Activated CD4-positive, alpha-beta T cell treated with anti-CD3 and anti-CD28 coated beads, Interleukin-2, amount 10 ng/mL, durations not matched to agents 24 days and 14 days (primary cell): Measurements from ENCODE around the gene RHBDL1. TPM values are rescaled to one million over a fixed set of nuclear protein-coding genes. Genes with fewer than 3 reads are reported as not detected.
A peak's percentile ranks its signal among the peaks of the same experiment; 100 is the strongest.

Experiments used
- DNase-seq: peaks from one replicate; pipeline ENCODE4 v3.0.0; 2022
- H3K27ac Mint-ChIP-seq: one replicate; pipeline ENCODE4 v1.8.0; 2022; ENCODE audit warnings: mild to moderate bottlenecking, mixed read lengths
- H3K27me3 Mint-ChIP-seq: one replicate; pipeline ENCODE4 v1.8.0; 2022; ENCODE audit warnings: mixed read lengths
- H3K36me3 Mint-ChIP-seq: one replicate; pipeline ENCODE4 v1.8.0; 2022; ENCODE audit warnings: low read depth, mild to moderate bottlenecking, mixed read lengths
- H3K4me1 Mint-ChIP-seq: one replicate; pipeline ENCODE4 v1.8.0; 2021; ENCODE audit warnings: mixed read lengths
- H3K4me3 Mint-ChIP-seq: one replicate; pipeline ENCODE4 v1.8.0; 2022; ENCODE audit warnings: mild to moderate bottlenecking, moderate library complexity, mixed read lengths
- H3K9me3 Mint-ChIP-seq: one replicate; pipeline ENCODE4 v1.8.0; 2021; ENCODE audit warnings: mixed read lengths
- intact Hi-C: fragments of 100-400 bp; cut with micrococcal nuclease; formaldehyde crosslinking; loops from one replicate; pipeline ENCODE4 v1.15.1; 2023
- total RNA-seq: library from RNA; stranded (reverse); gene quantifications from 2 replicates; pipeline ENCODE4 v1.2.3, GENCODE V29; 2022

RHBDL1 gene
- total RNA-seq, 1 donor from 2014 or later = 1.1 TPM

DNA sequence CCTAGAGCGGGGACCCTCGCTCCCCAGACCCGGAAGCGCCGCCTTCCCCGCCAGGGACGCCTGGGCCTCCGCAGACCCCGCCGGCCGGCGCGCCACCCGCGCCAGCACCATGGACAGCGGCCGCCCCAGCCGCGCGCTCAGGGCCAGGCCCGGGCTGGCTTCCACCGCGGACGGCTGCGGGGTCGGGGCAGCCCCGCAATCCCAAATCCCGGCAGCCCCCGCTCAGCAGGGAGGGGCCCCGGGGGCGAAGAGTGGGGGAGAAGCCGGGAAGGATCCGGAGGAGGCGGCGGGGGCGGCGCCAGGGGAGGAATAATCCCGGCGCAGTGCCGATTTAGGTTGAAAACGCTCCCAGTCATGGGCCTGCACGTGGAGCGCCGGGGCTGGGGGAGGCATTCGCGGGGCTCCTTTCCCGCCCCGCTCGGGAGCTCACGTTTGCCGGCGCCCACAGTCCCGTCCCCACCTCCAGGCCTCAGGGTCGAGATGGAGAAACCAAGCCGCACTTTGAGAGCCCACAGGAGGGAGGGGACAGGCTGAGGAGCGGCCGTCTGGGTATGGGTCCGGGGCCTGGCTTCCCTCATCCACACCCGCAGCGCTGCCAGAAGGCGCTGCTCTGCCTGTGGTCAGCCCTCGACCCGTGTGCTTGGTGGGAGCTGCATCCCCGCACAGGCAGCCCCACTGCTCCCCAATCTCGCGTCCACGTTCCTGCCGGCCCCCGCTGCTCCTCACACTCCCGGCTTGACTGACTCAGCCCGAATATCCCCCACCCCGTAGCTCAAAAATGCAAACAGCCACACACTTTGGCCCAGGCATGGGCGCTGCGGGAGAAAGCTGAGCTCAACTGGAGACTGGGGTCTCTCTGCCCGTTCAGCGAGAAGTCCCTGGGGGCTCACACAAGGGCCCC, 25.5 kb downstream of the RHBDL1 start:
- Mint-ChIP-seq H3K4me1 (peaks cover 4% of the 10 kb centered on the region), H3K27ac (no peak overlapping the region), H3K27me3 (peaks cover 28% of the 10 kb centered on the region), H3K4me3 (no peak overlapping the region), H3K36me3 (no peaks in the 10 kb centered on the region), H3K9me3 (no peaks in the 10 kb centered on the region)
- intact Hi-C loops = no loop called here
- peak; percentile 90 for DNase-seq

DNA sequence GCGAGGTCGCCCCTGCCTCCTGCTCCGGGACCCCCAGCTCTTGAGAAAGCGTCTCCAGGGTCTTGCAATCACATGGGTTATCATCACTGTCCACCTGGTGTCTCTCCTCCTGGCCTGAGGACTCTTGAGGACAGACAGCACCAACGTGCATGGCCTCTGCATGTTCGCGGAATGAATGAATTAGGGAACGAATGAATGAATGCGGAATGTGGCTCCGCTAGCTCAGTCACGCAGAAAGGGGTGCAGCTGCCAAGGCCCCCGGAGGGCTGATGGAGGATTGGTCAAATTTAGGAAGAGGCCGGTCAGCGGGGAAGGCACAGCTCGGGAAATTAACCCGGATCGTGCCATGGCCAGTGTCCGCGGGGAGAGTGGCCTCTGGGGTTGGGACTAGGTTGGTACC, 26.9 kb downstream of the RHBDL1 start:
- Mint-ChIP-seq H3K4me3 (no peak overlapping the region), H3K9me3 (no peaks in the 10 kb centered on the region), H3K4me1 (peaks cover 2% of the 10 kb centered on the region), H3K27ac (no peak overlapping the region), H3K27me3 (peaks cover 39% of the 10 kb centered on the region), H3K36me3 (no peaks in the 10 kb centered on the region)
- no peak for DNase-seq
- intact Hi-C loops = no loop called here

DNA sequence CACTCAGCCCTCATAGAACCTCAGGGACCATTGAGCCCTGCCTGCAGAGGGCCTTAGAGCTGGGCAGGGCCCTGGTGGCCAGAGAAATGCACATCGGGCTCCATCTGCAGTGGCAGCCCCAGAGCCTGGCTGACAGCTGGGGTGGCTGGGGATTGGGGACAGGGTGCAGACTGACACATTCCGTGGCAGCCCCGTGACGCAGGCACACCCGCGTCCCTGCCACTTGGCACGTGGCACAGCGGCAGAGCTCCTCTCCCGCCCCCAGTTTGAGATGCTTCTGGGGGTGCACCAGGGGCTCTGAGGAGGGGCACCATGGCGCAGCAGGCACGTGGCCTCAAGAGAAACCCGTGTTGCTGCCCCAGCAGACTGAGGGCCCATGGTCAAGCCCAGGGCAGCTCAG, 27.9 kb downstream of the RHBDL1 start:
- Mint-ChIP-seq H3K9me3 (no peaks in the 10 kb centered on the region), H3K27me3 (peaks cover 47% of the 10 kb centered on the region), H3K4me1 (peaks cover 2% of the 10 kb centered on the region), H3K36me3 (no peaks in the 10 kb centered on the region), H3K27ac (no peak overlapping the region), H3K4me3 (no peak overlapping the region)
- DNase-seq = no peak
- intact Hi-C loops = no loop called here

DNA sequence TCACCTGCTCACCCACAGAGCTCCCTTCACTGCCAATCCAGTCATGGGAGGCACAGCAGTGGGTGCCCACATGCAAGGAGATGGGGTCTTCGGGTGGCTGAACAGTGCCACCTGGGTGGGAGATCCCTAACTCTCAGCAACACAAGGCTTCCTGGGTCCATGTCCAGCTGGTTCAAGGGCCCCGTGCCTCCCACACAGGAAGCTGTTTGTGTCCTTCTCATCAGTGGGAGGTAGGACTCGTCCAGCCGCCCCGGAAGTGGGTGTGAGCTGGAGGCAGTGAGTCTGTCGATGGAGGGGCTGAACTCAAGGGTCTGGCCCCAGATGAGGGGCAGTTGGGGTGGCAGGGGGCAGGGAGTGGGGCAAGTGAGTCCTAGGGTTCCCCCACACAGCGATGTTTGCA, 28.6 kb downstream of the RHBDL1 start:
- no peaks in the 10 kb centered on the region for H3K9me3 Mint-ChIP-seq
- H3K4me3 Mint-ChIP-seq = no peak overlapping the region
- DNase-seq = no peak
- peaks cover 2% of the 10 kb centered on the region for H3K4me1 Mint-ChIP-seq
- intact Hi-C loops = no loop called here
- peaks cover 48% of the 10 kb centered on the region for H3K27me3 Mint-ChIP-seq
- no peak overlapping the region for H3K27ac Mint-ChIP-seq
- H3K36me3 Mint-ChIP-seq = no peaks in the 10 kb centered on the region

DNA sequence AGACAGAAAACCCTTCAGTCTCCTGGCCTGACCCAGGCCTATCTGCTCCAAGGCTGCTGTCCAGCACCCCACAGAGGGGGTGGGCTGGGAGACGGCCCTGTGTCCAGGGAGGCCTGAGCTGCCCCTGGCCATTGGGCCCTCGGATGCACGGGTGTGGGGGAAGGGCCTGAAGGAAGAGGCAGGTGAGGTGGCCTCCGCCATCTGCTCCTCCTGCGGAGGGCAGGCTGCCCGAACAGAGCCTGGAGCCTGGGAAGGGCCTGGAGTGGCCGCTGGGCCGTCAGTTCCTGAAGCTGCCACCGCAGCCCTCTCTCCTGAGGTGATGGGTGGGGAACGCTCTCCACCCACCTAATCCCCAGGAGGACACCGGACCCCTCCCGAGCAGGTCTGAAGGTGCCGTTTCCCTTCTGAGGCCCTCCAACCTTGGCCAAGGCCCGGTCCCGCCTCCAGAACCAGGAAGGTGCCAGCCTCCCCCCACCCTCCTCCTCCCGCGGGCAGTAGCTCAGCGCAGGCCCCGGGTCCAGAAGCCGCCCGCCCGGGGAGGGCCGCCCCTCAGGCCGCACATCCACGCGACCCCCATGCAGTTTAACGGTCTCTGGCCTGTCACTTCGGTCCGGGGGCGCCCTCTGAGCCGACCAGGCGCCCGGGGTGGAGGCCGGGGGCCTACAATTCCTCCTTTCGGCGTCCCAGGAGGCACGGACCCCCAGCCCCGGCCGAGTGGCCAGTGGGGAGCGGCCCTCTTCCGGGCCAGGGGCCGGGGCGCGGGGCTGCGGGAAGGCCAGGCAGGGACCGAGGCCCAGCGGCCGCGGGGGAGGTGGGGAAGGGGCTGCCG, 29.3 kb downstream of the RHBDL1 start:
- H3K4me3 Mint-ChIP-seq = no peak overlapping the region
- no peaks in the 10 kb centered on the region for H3K9me3 Mint-ChIP-seq
- no peak for DNase-seq
- no peaks in the 10 kb centered on the region for H3K4me1 Mint-ChIP-seq
- no peaks in the 10 kb centered on the region for H3K36me3 Mint-ChIP-seq
- peaks cover 47% of the 10 kb centered on the region for H3K27me3 Mint-ChIP-seq
- intact Hi-C loops = no loop called here
- H3K27ac Mint-ChIP-seq = no peak overlapping the region

DNA sequence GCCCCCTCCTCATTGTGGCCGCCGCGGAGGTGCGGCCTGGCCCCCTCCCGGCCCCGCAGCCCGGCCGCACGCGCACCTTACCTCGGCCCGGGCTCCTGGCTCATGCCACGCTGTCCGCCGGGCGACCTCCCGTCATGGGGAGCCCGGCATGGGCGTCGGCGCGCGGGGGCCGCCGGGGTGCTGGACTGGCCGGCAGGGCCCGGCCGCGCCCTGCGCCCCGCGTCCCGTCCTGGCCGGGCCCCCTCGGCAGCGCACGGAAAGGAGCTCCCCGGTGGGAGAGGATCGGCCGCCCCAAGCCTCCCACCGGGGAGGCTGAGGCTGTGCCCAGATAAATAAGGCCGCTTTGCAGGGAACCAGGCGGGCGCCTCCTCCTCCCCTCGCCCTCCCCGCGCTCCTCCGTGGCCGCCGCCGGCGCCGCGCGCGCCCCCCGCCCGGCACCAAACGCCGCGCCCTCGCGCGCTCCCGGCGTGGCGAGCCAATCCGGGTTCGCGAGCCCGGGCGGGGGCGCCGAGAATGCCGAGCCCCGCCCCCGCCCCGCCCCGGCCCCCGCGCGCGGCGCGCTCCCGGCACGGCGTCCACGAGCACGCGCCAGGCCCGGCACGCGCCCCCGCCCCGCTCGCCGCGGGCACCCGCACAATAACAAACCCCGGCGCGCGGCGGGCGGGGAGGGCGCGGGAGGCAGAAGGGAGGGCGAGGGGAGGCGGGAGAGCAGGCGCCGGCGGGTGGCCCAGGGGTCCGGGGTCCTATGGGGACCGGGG, 30.1 kb downstream of the RHBDL1 start, which contains the start of gene FBXL16:
Gene FBXL16, minus strand, starts transcription at position 371 of the 758 bp plus-strand sequence. CDS start 8,396 bp downstream, outside the sequence.
- no peaks in the 10 kb centered on the region for H3K36me3 Mint-ChIP-seq
- DNase-seq = peak; percentile 74
- no peak within 1 kb of the TSS for H3K27ac Mint-ChIP-seq
- intact Hi-C loops = no loop called here
- H3K4me3 Mint-ChIP-seq = peak within 1 kb of the TSS; percentile 17
- H3K4me1 Mint-ChIP-seq = no peaks in the 10 kb centered on the region
- H3K27me3 Mint-ChIP-seq = peaks cover 47% of the 10 kb centered on the region
- no peaks in the 10 kb centered on the region for H3K9me3 Mint-ChIP-seq

DNA sequence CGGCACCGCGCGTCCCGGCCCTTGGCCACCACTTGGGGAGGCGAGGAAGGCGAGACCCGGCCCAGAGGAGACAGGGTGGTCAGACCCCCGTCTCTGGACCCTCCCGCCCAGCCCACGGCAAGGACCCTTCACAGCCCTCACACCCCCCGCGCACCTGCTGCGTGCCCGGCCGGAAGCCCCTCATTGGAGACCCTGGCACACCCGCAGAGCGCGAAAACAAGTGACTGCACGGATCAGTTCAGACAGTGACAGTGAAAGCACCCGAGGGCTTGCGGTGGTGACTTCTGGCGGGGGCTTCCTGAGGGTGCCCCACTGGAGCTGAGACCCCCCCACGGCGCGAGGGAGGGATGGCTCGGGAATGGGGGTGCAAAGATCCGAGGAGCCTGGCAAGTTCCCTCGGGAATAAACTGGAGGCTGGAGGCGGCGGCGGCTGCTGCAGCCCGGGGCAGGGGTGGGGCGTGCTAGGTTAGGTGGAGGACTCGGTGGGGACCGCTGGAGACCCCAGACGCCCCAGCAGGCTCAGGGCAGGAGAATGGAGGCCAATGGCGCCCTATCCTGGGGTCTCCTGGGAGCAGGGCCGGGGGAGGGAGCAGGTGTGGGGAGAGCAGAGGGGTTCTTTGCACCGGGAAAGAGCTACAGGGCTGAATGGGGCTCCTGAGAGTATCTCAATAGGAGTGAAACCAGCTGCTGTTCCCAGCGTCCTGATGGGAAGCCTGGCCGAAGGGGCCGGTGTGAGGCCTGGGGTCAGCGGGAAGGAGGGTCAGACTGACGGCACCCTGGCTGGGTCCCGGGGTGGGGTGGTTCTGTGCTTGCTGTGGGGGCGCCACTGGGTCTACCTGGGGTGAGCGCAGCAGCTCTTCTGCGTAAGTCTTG, 31.0 kb downstream of the RHBDL1 start:
- peak overlapping the region; percentile 17 for H3K4me3 Mint-ChIP-seq
- H3K9me3 Mint-ChIP-seq = no peaks in the 10 kb centered on the region
- intact Hi-C loops = no loop called here
- peaks cover 45% of the 10 kb centered on the region for H3K27me3 Mint-ChIP-seq
- no peak for DNase-seq
- no peak overlapping the region for H3K27ac Mint-ChIP-seq
- no peaks in the 10 kb centered on the region for H3K36me3 Mint-ChIP-seq
- no peaks in the 10 kb centered on the region for H3K4me1 Mint-ChIP-seq

DNA sequence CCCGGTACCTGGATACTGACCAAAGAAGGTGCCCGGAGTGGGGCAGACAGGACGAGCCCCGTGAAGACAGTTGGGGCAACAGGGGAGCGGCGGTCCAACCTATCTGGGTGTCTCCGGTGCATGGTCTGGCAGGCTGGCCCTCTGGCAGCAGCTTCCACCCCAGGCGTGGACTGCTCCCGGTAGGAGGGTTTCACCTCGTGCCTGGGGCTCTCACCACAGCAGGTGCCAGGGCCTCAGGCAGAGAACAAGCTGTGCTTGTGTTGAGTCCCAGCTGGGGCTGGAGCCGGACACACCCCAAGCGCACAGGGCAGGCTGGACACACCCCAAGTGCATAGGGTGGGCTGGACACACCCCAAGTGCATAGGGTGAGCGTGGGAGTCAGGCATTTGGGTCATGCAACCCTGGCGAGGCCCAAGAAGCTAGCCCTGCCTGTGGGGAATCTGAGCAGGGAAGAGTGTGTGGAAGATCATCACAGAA, 31.6 kb downstream of the RHBDL1 start:
- intact Hi-C loops = no loop called here
- no peaks in the 10 kb centered on the region for H3K36me3 Mint-ChIP-seq
- H3K4me3 Mint-ChIP-seq = no peak overlapping the region
- H3K27ac Mint-ChIP-seq = no peak overlapping the region
- H3K27me3 Mint-ChIP-seq = peaks cover 40% of the 10 kb centered on the region
- DNase-seq = no peak
- H3K4me1 Mint-ChIP-seq = no peaks in the 10 kb centered on the region
- H3K9me3 Mint-ChIP-seq = no peaks in the 10 kb centered on the region

DNA sequence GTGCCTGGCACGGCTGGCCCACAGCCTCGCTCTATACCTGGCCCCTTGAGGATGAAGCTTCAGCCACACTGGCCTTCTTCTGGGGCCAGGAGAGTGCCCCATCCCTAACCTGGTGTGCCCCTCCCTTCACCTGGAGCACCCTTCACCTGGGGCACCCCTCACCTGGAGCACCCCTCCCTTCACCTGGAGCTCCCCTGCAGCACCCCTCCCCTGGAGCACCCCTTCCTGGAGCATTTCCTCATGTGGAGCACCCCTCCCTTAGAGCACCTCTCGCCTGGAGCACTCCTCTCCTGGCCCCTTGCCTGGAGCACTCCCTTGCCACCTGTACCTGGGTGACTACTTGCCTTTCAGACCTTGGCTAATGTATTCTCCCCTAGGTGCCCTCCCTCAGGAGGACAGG, 32.5 kb downstream of the RHBDL1 start:
- H3K27me3 Mint-ChIP-seq = peaks cover 36% of the 10 kb centered on the region
- intact Hi-C loops = no loop called here
- no peak for DNase-seq
- H3K4me1 Mint-ChIP-seq = peaks cover 4% of the 10 kb centered on the region
- H3K27ac Mint-ChIP-seq = no peak overlapping the region
- H3K9me3 Mint-ChIP-seq = no peaks in the 10 kb centered on the region
- no peaks in the 10 kb centered on the region for H3K36me3 Mint-ChIP-seq
- H3K4me3 Mint-ChIP-seq = no peak overlapping the region

DNA sequence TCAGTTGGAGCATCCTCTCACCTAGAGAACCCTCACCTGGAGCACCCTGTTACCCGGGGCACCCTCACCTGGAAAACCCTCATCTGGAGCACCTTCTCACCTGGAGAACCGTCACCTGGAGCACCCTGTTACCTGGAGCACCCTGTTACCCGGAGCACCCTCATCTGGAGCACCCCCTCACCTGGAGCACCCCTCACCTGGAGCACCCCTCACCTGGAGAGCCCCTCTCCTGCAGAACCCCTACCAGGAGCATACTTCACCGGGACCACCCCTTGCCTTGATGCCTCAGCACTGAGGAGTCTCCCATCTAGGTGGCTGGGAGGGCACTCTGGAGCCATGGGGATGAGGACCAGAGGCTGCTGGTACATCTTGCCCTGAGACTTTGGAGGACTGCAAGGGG, 33.5 kb downstream of the RHBDL1 start:
- H3K27me3 Mint-ChIP-seq = peaks cover 31% of the 10 kb centered on the region
- peaks cover 4% of the 10 kb centered on the region for H3K4me1 Mint-ChIP-seq
- no peak overlapping the region for H3K27ac Mint-ChIP-seq
- no peaks in the 10 kb centered on the region for H3K9me3 Mint-ChIP-seq
- H3K36me3 Mint-ChIP-seq = no peaks in the 10 kb centered on the region
- no peak overlapping the region for H3K4me3 Mint-ChIP-seq
- intact Hi-C loops = no loop called here
- no peak for DNase-seq

DNA sequence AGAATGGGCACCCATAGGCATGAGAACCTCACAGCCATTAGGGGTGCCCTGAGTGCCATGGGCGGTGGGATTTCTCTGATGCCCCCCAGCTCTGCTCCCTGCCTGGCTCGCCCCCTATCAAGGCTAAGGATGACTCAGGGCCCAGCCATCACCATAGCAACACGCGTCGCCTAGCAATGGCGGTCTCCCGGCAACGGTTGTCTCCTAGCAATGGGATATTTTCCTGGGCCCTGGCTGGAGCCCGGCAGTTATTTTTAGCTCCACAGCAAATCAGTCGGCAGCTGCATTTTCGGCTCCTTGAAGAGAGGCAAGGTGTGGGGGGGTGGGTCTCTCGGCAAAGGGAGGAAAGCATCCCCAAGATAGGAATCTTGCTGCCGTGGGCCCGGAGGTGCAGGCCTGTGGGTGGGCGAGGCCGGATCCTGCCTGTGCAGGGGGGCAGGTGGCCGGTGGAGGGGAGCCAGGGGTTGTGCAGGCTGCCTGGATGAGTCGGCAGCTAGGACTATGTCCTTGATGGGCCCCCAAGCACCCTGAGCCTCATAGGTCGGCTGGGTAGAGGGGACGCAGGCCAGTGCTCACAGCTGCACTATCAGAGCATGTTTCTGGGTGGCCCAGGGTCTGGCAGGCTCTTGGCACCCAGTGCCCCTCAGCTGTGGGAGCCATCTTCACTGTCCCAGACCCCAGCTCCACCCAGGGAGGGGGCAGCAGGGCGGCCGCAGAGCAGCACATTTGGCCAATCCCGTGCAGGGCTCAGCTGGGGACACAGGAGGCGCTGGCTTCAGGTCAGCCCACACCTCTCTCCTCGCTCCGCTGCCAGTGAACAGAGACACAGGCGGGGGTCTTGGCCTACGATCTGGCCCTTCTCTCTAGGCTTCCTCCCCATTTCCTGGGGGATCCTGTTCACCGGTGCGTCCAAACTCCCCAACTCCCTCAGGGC, 34.4 kb downstream of the RHBDL1 start:
- peaks cover 4% of the 10 kb centered on the region for H3K4me1 Mint-ChIP-seq
- H3K4me3 Mint-ChIP-seq = no peak overlapping the region
- peaks cover 30% of the 10 kb centered on the region for H3K27me3 Mint-ChIP-seq
- no peaks in the 10 kb centered on the region for H3K36me3 Mint-ChIP-seq
- intact Hi-C loops = no loop called here
- no peak for DNase-seq
- no peak overlapping the region for H3K27ac Mint-ChIP-seq
- H3K9me3 Mint-ChIP-seq = no peaks in the 10 kb centered on the region

DNA sequence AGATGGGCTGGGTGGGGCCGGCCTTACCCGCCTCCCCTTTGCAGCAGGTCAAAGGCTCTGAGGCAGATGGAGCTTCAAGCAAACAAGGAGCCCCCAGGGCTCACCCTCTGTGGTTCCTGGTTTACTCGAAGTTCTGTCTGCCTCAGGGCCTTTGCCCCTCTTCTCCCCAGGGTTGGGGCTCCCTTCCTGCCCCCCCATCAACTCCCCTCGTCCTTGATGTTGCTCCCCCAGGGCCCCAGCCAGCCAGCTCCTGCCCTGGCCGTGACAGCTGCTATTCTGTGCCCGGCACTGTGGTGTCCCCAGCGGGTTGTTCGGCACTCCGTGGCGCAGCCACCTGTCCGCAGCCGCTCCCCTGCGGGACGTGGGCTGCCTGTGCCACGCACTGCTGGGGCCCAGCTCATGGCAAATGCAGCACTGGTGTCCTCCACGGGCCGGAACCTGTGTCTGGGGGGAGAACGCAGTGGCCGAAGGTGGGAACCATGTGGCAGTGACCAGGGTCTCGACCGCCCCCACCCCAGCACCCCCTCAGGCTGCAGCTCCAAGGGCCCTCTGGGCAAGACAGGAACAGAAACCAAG, 35.1 kb downstream of the RHBDL1 start:
- Mint-ChIP-seq H3K4me1 (peaks cover 4% of the 10 kb centered on the region), H3K27ac (no peak overlapping the region), H3K4me3 (no peak overlapping the region), H3K9me3 (no peaks in the 10 kb centered on the region), H3K36me3 (no peaks in the 10 kb centered on the region), H3K27me3 (peaks cover 30% of the 10 kb centered on the region)
- intact Hi-C loops = loop anchor here (1.0 kb wide), 1 partner anchor 75 kb away; no protein-coding TSS in a partner anchor
- no peak for DNase-seq
